WTC11 (cell line): ENCODE results near the gene GOLGA3. TPM values are rescaled to one million over a fixed set of nuclear protein-coding genes. Genes with fewer than 3 reads are reported as not detected.

Source experiments
- ATAC-seq: fragments of 200-7000 bp; cut with Tn5 transposase; 2 replicates; pipeline ENCODE4 v1.10.0; 2021; ENCODE audit warnings: mild to moderate bottlenecking, moderate library complexity
- CTCF ChIA-PET: fragments of 300-600 bp; sonication (Branson Sonifier 250); formaldehyde crosslinking; loops from one replicate; lab custom pipeline; 2021; ENCODE audit warnings: antibody characterized with exemption; lab: Charles Lee
- POLR2A ChIA-PET: fragments of 350-600 bp; sonication (Branson Sonifier 250); formaldehyde crosslinking; loops from one replicate; lab custom pipeline; 2021; ENCODE audit warnings: antibody characterized with exemption; lab: Charles Lee
- DNase-seq: peaks from one replicate; pipeline ENCODE4 v3.0.0; 2021; ENCODE audit warnings: low spot score
- H3K27ac Mint-ChIP-seq: 2 replicates; pipeline ENCODE4 v1.8.0; 2021; ENCODE audit warnings: mixed read lengths
- H3K27me3 Mint-ChIP-seq: 2 replicates; pipeline ENCODE4 v1.8.0; 2021; ENCODE audit warnings: low read depth, mild to moderate bottlenecking, moderate library complexity, mixed read lengths
- H3K36me3 Mint-ChIP-seq: 2 replicates; pipeline ENCODE4 v1.8.0; 2021; ENCODE audit warnings: mixed read lengths
- H3K4me1 Mint-ChIP-seq: 2 replicates; pipeline ENCODE4 v1.8.0; 2022; ENCODE audit warnings: mixed read lengths
- H3K4me3 Mint-ChIP-seq: 2 replicates; pipeline ENCODE4 v1.8.0; 2021; ENCODE audit warnings: mild to moderate bottlenecking, moderate library complexity, mixed read lengths
- H3K9me3 Mint-ChIP-seq: 2 replicates; pipeline ENCODE4 v1.8.0; 2021; ENCODE audit warnings: mixed read lengths
- ARID4B ChIP-seq: sonication (generic); formaldehyde crosslinking; IDR thresholded peaks from 2 replicates; pipeline ENCODE4 v1.8.0; 2023; ENCODE audit warnings: missing genetic modification reagents, mild to moderate bottlenecking, borderline replicate concordance
- ELF4 ChIP-seq: sonication (generic); formaldehyde crosslinking; IDR thresholded peaks from 2 replicates; pipeline ENCODE4 v1.8.1; 2022; ENCODE audit warnings: low read depth, mild to moderate bottlenecking, moderate library complexity, missing genetic modification reagents
- EMX1 ChIP-seq: fragments of 250-450 bp; sonication (Bioruptor Pico); IDR thresholded peaks from 2 replicates; pipeline ENCODE4 v1.8.0; 2021; ENCODE audit warnings: mild to moderate bottlenecking
- ESRRA ChIP-seq: sonication (generic); formaldehyde crosslinking; IDR thresholded peaks from 2 replicates; pipeline ENCODE4 v1.8.1; 2022; ENCODE audit warnings: mild to moderate bottlenecking, missing genetic modification reagents, borderline replicate concordance
- FOXJ3 ChIP-seq: sonication (generic); formaldehyde crosslinking; IDR thresholded peaks from 2 replicates; pipeline ENCODE4 v1.9.0; 2021; ENCODE audit warnings: missing genetic modification reagents, mild to moderate bottlenecking, borderline replicate concordance
- GABPB1 ChIP-seq: sonication (generic); formaldehyde crosslinking; IDR thresholded peaks from 2 replicates; pipeline ENCODE4 v1.8.1; 2023; ENCODE audit warnings: mild to moderate bottlenecking, missing genetic modification reagents
- GRHL2 ChIP-seq: fragments of 250-450 bp; sonication (Bioruptor Pico); IDR thresholded peaks from 2 replicates; pipeline ENCODE4 v1.8.0; 2022; ENCODE audit warnings: mild to moderate bottlenecking, moderate library complexity; ENCODE audit not compliant: insufficient replicate concordance, severe bottlenecking
- HMGA2 ChIP-seq: fragments of 250-450 bp; sonication (Bioruptor Pico); IDR thresholded peaks from 2 replicates; pipeline ENCODE4 v1.4.0; 2021; ENCODE audit warnings: mild to moderate bottlenecking, moderate library complexity
- IRF2 ChIP-seq: sonication (generic); formaldehyde crosslinking; IDR thresholded peaks from 2 replicates; pipeline ENCODE4 v1.8.0; 2022; ENCODE audit warnings: low read depth, missing genetic modification reagents, borderline replicate concordance
- JUN ChIP-seq: sonication (generic); formaldehyde crosslinking; IDR thresholded peaks from 2 replicates; pipeline ENCODE4 v1.8.0; 2023; ENCODE audit warnings: mild to moderate bottlenecking, missing genetic modification reagents
- MXD4 ChIP-seq: fragments of 250-450 bp; sonication (Bioruptor Pico); IDR thresholded peaks from 2 replicates; pipeline ENCODE4 v1.8.0; 2021; ENCODE audit warnings: mild to moderate bottlenecking, moderate library complexity, borderline replicate concordance
- NR2C2 ChIP-seq: sonication (generic); formaldehyde crosslinking; IDR thresholded peaks from 2 replicates; pipeline ENCODE4 v1.8.0; 2022; ENCODE audit warnings: mild to moderate bottlenecking, missing genetic modification reagents
- USF1 ChIP-seq: sonication (generic); formaldehyde crosslinking; IDR thresholded peaks from 2 replicates; pipeline ENCODE4 v1.8.0; 2022; ENCODE audit warnings: mild to moderate bottlenecking, missing genetic modification reagents
- ZBTB21 ChIP-seq: sonication (generic); formaldehyde crosslinking; IDR thresholded peaks from 2 replicates; pipeline ENCODE4 v1.8.1; 2023; ENCODE audit warnings: mild to moderate bottlenecking, missing genetic modification reagents, borderline replicate concordance
- ZNF121 ChIP-seq: sonication (generic); formaldehyde crosslinking; IDR thresholded peaks from 2 replicates; pipeline ENCODE4 v1.8.0; 2023; ENCODE audit warnings: missing genetic modification reagents
- ZNF219 ChIP-seq: sonication (generic); formaldehyde crosslinking; IDR thresholded peaks from 2 replicates; pipeline ENCODE4 v1.8.0; 2023; ENCODE audit warnings: missing genetic modification reagents, mild to moderate bottlenecking, borderline replicate concordance
- ZNF416 ChIP-seq: fragments of 250-450 bp; sonication (Bioruptor Pico); IDR thresholded peaks from 2 replicates; pipeline ENCODE4 v1.9.0; 2021; ENCODE audit warnings: mild to moderate bottlenecking, inconsistent platforms
- ZNF425 ChIP-seq: fragments of 250-450 bp; sonication (Bioruptor Pico); conservative IDR thresholded peaks from 2 replicates; pipeline ENCODE4 v1.9.0; 2021; ENCODE audit warnings: mild to moderate bottlenecking
- total RNA-seq: library from RNA; stranded (reverse); gene quantifications from 3 replicates; pipeline ENCODE4 v1.2.3, GENCODE V29; 2021
- TF ChIP-seq, protein P1 (sequence below): sonication (generic); formaldehyde crosslinking; IDR thresholded peaks from 2 replicates; pipeline ENCODE4 v1.8.1; 2023; ENCODE audit warnings: mild to moderate bottlenecking, moderate library complexity, missing genetic modification reagents
- TF ChIP-seq, protein P2 (sequence below): sonication (generic); formaldehyde crosslinking; IDR thresholded peaks from 2 replicates; pipeline ENCODE4 v1.8.1; 2022; ENCODE audit warnings: mild to moderate bottlenecking, moderate library complexity, missing genetic modification reagents
- TF ChIP-seq, protein P3 (sequence below): sonication (generic); formaldehyde crosslinking; IDR thresholded peaks from 2 replicates; pipeline ENCODE4 v1.8.0; 2022; ENCODE audit warnings: mild to moderate bottlenecking, missing genetic modification reagents

GOLGA3 gene
- total RNA-seq, 1 experiment from 2014 or later: 47.8 TPM

DNA sequence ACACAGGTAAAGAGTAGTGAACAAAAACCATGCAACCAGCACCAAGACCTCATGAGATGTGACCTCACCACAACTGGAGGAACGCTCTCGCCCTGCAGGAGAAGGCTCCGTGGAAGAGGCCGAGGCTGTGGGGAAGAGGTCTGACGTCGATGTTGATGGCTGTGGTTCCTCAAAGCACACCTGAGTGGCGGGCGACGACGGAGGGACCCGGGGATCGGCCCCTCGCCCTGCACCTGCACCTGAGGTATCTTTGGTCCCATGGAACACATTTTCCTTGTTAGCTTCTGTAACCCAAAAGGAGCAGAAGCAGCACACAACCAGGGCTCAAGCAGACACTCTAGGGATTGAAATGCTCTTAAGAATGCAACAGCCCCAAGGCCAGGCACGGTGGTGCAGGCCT, 40.9 kb upstream of the GOLGA3 start (continued):
- no peak for TF ChIP-seq ZNF425 (CRISPR knock-in tag)
- TF ChIP-seq GRHL2 (CRISPR knock-in tag): no peak
- TF ChIP-seq NR2C2 (CRISPR knock-in tag): no peak
- TF ChIP-seq ZNF219 (CRISPR knock-in tag): no peak
- no peak for TF ChIP-seq FOXJ3 (CRISPR knock-in tag)
- TF ChIP-seq ESRRA (CRISPR knock-in tag): no peak

DNA sequence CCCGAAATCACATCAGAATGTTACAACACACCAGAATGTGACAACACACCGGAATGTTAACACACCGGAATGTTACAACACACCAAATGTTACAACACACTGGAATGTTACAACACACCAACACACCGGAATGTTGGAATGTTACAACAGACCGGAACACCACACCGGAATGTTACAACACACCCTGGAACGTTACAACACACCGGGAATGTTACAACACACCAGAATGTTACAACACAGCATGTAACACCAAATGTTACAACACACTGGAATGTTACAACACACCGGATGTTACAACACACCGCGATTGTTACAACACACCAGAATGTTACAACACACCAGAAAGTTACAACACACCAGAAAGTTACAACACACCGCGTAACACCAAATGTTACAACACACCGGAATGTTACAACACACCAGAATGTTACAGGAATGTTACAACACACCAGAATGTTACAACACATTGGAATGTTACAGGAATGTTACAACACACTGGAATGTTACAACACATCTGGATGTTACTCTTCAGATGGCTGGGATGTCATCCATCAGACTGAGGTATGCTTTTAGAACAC, 37.7 kb upstream of the GOLGA3 start:
- POLR2A ChIA-PET: no interaction called here
- no peak overlapping the region for H3K4me3 Mint-ChIP-seq
- no peaks in the 10 kb centered on the region for H3K27me3 Mint-ChIP-seq
- no peaks in the 10 kb centered on the region for H3K4me1 Mint-ChIP-seq
- ATAC-seq (no peak), DNase-seq (no peak)
- H3K27ac Mint-ChIP-seq: peak overlapping the region; percentile 95
- CTCF ChIA-PET: no interaction called here
- peaks cover 53% of the 10 kb centered on the region for H3K36me3 Mint-ChIP-seq
- TF ChIP-seq ELF4 (CRISPR knock-in tag) (no peak), GABPB1 (CRISPR knock-in tag) (peak; percentile 84), IRF2 (CRISPR knock-in tag) (no peak), MXD4 (CRISPR knock-in tag) (no peak)
- TF ChIP-seq, protein P1, sequence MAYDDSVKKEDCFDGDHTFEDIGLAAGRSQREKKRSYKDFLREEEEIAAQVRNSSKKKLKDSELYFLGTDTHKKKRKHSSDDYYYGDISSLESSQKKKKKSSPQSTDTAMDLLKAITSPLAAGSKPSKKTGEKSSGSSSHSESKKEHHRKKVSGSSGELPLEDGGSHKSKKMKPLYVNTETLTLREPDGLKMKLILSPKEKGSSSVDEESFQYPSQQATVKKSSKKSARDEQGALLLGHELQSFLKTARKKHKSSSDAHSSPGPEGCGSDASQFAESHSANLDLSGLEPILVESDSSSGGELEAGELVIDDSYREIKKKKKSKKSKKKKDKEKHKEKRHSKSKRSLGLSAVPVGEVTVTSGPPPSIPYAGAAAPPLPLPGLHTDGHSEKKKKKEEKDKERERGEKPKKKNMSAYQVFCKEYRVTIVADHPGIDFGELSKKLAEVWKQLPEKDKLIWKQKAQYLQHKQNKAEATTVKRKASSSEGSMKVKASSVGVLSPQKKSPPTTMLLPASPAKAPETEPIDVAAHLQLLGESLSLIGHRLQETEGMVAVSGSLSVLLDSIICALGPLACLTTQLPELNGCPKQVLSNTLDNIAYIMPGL (CRISPR knock-in tag): no peak
- no peaks in the 10 kb centered on the region for H3K9me3 Mint-ChIP-seq

- H3K27ac Mint-ChIP-seq: peak overlapping the region; percentile 60; the same call in 1 of the 2 replicates
- no peak overlapping the region for H3K4me3 Mint-ChIP-seq
- POLR2A ChIA-PET: no interaction called here
- CTCF ChIA-PET: interaction anchor here (1.5 kb wide), 1 partner anchor 43 kb away, joined by 3 read pairs; no protein-coding TSS in a partner anchor
- peaks cover 51% of the 10 kb centered on the region for H3K36me3 Mint-ChIP-seq
- ATAC-seq (no peak), DNase-seq (no peak)
- H3K9me3 Mint-ChIP-seq: no peaks in the 10 kb centered on the region
- no peaks in the 10 kb centered on the region for H3K4me1 Mint-ChIP-seq
- H3K27me3 Mint-ChIP-seq: no peaks in the 10 kb centered on the region
- no peak for TF ChIP-seq USF1 (CRISPR knock-in tag)
- TF ChIP-seq HMGA2 (CRISPR knock-in tag): no peak
- TF ChIP-seq ZNF121 (CRISPR knock-in tag): no peak
- TF ChIP-seq ZNF416 (CRISPR knock-in tag): no peak
- TF ChIP-seq, protein P2, sequence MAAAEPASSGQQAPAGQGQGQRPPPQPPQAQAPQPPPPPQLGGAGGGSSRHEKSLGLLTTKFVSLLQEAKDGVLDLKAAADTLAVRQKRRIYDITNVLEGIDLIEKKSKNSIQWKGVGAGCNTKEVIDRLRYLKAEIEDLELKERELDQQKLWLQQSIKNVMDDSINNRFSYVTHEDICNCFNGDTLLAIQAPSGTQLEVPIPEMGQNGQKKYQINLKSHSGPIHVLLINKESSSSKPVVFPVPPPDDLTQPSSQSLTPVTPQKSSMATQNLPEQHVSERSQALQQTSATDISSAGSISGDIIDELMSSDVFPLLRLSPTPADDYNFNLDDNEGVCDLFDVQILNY (CRISPR knock-in tag): no peak
- TF ChIP-seq JUN: no peak
- TF ChIP-seq, protein P3, sequence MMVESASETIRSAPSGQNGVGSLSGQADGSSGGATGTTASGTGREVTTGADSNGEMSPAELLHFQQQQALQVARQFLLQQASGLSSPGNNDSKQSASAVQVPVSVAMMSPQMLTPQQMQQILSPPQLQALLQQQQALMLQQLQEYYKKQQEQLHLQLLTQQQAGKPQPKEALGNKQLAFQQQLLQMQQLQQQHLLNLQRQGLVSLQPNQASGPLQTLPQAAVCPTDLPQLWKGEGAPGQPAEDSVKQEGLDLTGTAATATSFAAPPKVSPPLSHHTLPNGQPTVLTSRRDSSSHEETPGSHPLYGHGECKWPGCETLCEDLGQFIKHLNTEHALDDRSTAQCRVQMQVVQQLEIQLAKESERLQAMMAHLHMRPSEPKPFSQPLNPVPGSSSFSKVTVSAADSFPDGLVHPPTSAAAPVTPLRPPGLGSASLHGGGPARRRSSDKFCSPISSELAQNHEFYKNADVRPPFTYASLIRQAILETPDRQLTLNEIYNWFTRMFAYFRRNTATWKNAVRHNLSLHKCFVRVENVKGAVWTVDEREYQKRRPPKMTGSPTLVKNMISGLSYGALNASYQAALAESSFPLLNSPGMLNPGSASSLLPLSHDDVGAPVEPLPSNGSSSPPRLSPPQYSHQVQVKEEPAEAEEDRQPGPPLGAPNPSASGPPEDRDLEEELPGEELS (CRISPR knock-in tag): no peak
- TF ChIP-seq EMX1 (CRISPR knock-in tag): no peak
- no peak for TF ChIP-seq ZBTB21 (CRISPR knock-in tag)
- no peak for TF ChIP-seq ARID4B (CRISPR knock-in tag)
- no peak for TF ChIP-seq IRF2 (CRISPR knock-in tag)
Measured at GRCh38 chr12:132861558-132861957, 32.9 kb upstream of the GOLGA3 start.
